GM12878 (cell line): ENCODE measurements around the gene IRF7. TPM values are rescaled to one million over a fixed set of nuclear protein-coding genes. Genes with fewer than 3 reads are reported as not detected.
A peak's percentile ranks its signal among the peaks of the same experiment; 100 is the strongest.

Experiments used
- ATF2 ChIP-seq: IDR thresholded peaks from 2 replicates; pipeline ENCODE4 v1.6.1; 2012; ENCODE audit warnings: low read length, inconsistent platforms
- E2F8 ChIP-seq: fragments of 450-650 bp; IDR thresholded peaks from 2 replicates; pipeline ENCODE4 v1.6.1; 2018; ENCODE audit warnings: mild to moderate bottlenecking, low read depth, moderate library complexity; ENCODE audit not compliant: partially characterized antibody
- ESRRA ChIP-seq: IDR thresholded peaks from 2 replicates; pipeline ENCODE4 v1.6.1; 2012; ENCODE audit warnings: mild to moderate bottlenecking, low read length, improper control_type of control experiment
- ETV6 ChIP-seq, 2 experiments: fragments of 450-650 bp in 1 of 2; IDR thresholded peaks in 1 of 2; conservative IDR thresholded peaks in 1 of 2; 2 replicates each; pipeline ENCODE4 v1.6.1; 2014; ENCODE audit warnings: antibody characterized with exemption in 1 of 2, borderline replicate concordance in 1 of 2, low read depth in 1 of 2, mild to moderate bottlenecking in 1 of 2, moderate library complexity in 1 of 2
- FOXK2 ChIP-seq: fragments of 450-650 bp; IDR thresholded peaks from 2 replicates; pipeline ENCODE4 v1.6.1; 2017; ENCODE audit warnings: mild to moderate bottlenecking, moderate library complexity
- GATAD2B ChIP-seq: fragments of 450-650 bp; conservative IDR thresholded peaks from 2 replicates; pipeline ENCODE4 v1.6.1; 2017; ENCODE audit warnings: low read depth, mild to moderate bottlenecking, moderate library complexity
- JUND ChIP-seq: IDR thresholded peaks from 2 replicates; pipeline ENCODE4 v1.6.1; 2012; ENCODE audit warnings: low read depth, mild to moderate bottlenecking, low read length, improper control_type of control experiment, moderate library complexity
- KLF5 ChIP-seq: fragments of 450-650 bp; IDR thresholded peaks from 2 replicates; pipeline ENCODE4 v1.6.1; 2014; ENCODE audit warnings: mild to moderate bottlenecking; ENCODE audit not compliant: partially characterized antibody
- MAX ChIP-seq: IDR thresholded peaks from 2 replicates; pipeline ENCODE4 v1.6.1; 2012; ENCODE audit warnings: low read depth, low read length, improper control_type of control experiment
- MYC ChIP-seq: IDR thresholded peaks from 2 replicates; pipeline ENCODE4 v1.6.1; 2011; ENCODE audit warnings: mild to moderate bottlenecking, low read length, moderate library complexity, inconsistent platforms; ENCODE audit not compliant: insufficient read depth, insufficient replicate concordance, insufficient read length, severe bottlenecking
- PAX8 ChIP-seq: fragments of 450-650 bp; IDR thresholded peaks from 2 replicates; pipeline ENCODE4 v1.6.1; 2017; ENCODE audit warnings: mild to moderate bottlenecking, moderate library complexity
- POU2F2 ChIP-seq: IDR thresholded peaks from 3 replicates; pipeline ENCODE4 v1.6.1; 2011; ENCODE audit warnings: low read depth, mild to moderate bottlenecking, low read length, borderline replicate concordance
- SP1 ChIP-seq: IDR thresholded peaks from one replicate; pipeline ENCODE4 v1.6.1; 2011; ENCODE audit warnings: low read depth, low read length
- SREBF1 ChIP-seq: IDR thresholded peaks from 2 replicates; pipeline ENCODE4 v1.6.1; 2012; ENCODE audit warnings: mild to moderate bottlenecking, low read length
- SREBF2 ChIP-seq: IDR thresholded peaks from 2 replicates; pipeline ENCODE4 v1.6.1; 2012; ENCODE audit warnings: mild to moderate bottlenecking, low read length
- YY1 ChIP-seq: IDR thresholded peaks from 2 replicates; pipeline ENCODE4 v1.6.1; 2011; ENCODE audit warnings: low read depth, mild to moderate bottlenecking, low read length
- ZBTB33 ChIP-seq: fragments of 450-650 bp; IDR thresholded peaks from 2 replicates; pipeline ENCODE4 v1.6.1; 2017; ENCODE audit warnings: mild to moderate bottlenecking
- ZBTB40 ChIP-seq: fragments of 450-650 bp; IDR thresholded peaks from 2 replicates; pipeline ENCODE4 v1.6.1; 2016; ENCODE audit warnings: mild to moderate bottlenecking, moderate library complexity, borderline replicate concordance
- polyA plus RNA-seq, 11 experiments: library from polyadenylated mRNA; depleted of rRNA in 4 of 11; unstranded in 6 of 11; stranded (reverse) in 5 of 11; fragments of >200 nt; fragmentation: Nextera tagmentation in 4 of 11; fragmentation: Illumina TruSeq in 1 of 11; extraction: Ambion mirVana in 4 of 11; extraction: Trizol in 1 of 11; gene quantifications; 1 replicate in 1 of 11; 2 replicates in 10 of 11; pipeline versions ENCODE4 v1.2.1 to v1.2.3, GENCODE V29; 2011 to 2016; ENCODE audit warnings: inconsistent platforms in 2 of 11, missing spikeins in 2 of 11, low read depth in 1 of 11
- total RNA-seq, 4 experiments: library from RNA; depleted of rRNA in 3 of 4; stranded (reverse); fragments of >200 nt in 3 of 4; fragmentation: Illumina TruSeq in 1 of 4; extraction: Trizol in 1 of 4; gene quantifications; 2 replicates each; pipeline versions ENCODE4 v1.2.1 to v1.2.3, GENCODE V29; 2013 to 2021

The IRF7 gene
- total and polyA plus RNA-seq, 10 of the 15 experiments (the other 5 are each of a cell fraction or from before 2014, with no cell fraction given) = 4.4 to 141 (median 67.6) TPM

GRCh38 chr11:568306-569157, 47.2 kb downstream of the IRF7 start (continued):
- TF ChIP-seq ATF2 (no peak), POU2F2 (peak; percentile 96; the same call in 2 of the 3 replicates), SREBF2 (no peak), ZBTB33 (no peak), KLF5 (peak; percentile 98), JUND (peak; percentile 99), FOXK2 (0 out of 2 replicates have a peak, but pooled peaks have one; percentile 31), ZBTB40 (no peak), GATAD2B (peak; percentile 97), SP1 (peak; percentile 88), ESRRA (no peak), PAX8 (no peak), ETV6 (conservative IDR thresholded peaks at IDR 0.05 in 1 of 2, IDR thresholded peaks at IDR 0.05 in 1 of 2; ENCODE audit: borderline replicate concordance in 1 of 2, low read depth in 1 of 2) (no peak), MYC (no peak), MAX (peak; percentile 14; the same call in 1 of the 2 replicates), E2F8 (no peak), YY1 (0 out of 2 replicates have a peak, but pooled peaks have one; percentile 20), SREBF1 (peak; percentile 73; the same call in 1 of the 2 replicates)
